GM12872 (cell line): ENCODE results near the gene PXDC1.

Experiments
- TF ChIP-seq, protein P1 (sequence below): IDR thresholded peaks from 3 replicates; pipeline ENCODE4 v1.5.1; 2011; ENCODE audit warnings: low read depth, mild to moderate bottlenecking, low read length, moderate library complexity; ENCODE audit not compliant: insufficient read depth

PXDC1 gene

DNA sequence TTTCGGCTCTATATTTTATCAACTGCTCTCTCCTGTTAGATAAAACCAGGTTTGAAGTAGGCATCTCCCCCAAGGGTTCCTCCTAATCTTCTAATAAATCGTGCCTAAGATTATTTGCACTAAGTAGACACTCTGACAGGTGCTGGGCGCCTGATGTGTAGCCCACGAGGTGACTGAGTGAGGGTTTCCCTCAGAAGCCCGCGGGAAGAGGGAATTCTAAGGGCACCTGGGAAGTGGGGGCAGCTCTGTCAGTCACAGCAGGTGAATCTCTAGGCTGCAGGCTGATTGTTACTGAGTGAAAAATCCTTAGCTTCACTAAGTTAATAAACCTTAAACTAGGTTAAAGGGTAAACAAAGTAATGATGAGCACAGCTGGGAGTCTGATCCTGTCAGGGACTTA lies 68.2 kb downstream of the PXDC1 start:
- TF ChIP-seq, protein P1, sequence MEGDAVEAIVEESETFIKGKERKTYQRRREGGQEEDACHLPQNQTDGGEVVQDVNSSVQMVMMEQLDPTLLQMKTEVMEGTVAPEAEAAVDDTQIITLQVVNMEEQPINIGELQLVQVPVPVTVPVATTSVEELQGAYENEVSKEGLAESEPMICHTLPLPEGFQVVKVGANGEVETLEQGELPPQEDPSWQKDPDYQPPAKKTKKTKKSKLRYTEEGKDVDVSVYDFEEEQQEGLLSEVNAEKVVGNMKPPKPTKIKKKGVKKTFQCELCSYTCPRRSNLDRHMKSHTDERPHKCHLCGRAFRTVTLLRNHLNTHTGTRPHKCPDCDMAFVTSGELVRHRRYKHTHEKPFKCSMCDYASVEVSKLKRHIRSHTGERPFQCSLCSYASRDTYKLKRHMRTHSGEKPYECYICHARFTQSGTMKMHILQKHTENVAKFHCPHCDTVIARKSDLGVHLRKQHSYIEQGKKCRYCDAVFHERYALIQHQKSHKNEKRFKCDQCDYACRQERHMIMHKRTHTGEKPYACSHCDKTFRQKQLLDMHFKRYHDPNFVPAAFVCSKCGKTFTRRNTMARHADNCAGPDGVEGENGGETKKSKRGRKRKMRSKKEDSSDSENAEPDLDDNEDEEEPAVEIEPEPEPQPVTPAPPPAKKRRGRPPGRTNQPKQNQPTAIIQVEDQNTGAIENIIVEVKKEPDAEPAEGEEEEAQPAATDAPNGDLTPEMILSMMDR, result no peak

DNA sequence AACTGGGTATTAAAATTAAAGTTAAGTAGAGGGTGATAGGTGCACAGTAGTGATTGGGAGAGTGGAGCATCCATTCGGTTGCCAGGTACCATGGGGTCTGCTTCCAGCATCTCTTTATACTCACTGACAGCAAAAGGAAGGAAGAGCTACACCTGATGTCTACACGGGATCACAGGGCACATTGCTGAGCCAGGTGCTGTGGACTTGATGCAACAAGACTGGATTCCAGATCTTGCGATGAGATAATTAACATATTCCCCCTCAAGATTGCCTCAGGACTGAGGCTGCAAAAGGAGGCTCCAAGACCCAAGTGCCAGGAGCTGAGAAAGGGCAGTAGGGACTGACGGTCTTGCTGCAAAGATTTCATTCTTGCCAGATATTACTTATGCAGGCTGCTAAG lies 72.6 kb downstream of the PXDC1 start:
- TF ChIP-seq, protein P1, result no peak
